ENCODE measurements around the gene MTSS2.
A peak's percentile ranks its signal among the peaks of the same experiment; 100 is the strongest.

The MTSS2 gene

DNA sequence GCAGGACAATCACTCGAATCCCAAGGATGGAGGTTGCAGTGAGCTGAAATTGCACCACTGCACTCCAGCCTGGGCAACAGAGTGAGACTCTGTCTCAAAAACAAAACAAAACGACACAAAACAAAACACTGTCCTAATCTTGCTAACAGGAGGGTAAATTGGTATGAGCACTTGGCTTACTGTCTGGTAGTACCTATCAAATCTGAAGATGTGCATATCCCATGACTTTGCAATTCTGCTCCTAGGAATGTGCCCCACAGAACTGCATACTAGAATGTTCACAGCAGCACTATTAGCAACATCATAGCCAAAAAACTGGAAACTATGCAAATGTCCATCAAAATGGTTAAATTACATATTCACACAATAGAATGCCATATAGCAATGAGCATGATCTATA, 15.7 kb downstream of the MTSS2 start:
- DNase-seq = no peak

DNA sequence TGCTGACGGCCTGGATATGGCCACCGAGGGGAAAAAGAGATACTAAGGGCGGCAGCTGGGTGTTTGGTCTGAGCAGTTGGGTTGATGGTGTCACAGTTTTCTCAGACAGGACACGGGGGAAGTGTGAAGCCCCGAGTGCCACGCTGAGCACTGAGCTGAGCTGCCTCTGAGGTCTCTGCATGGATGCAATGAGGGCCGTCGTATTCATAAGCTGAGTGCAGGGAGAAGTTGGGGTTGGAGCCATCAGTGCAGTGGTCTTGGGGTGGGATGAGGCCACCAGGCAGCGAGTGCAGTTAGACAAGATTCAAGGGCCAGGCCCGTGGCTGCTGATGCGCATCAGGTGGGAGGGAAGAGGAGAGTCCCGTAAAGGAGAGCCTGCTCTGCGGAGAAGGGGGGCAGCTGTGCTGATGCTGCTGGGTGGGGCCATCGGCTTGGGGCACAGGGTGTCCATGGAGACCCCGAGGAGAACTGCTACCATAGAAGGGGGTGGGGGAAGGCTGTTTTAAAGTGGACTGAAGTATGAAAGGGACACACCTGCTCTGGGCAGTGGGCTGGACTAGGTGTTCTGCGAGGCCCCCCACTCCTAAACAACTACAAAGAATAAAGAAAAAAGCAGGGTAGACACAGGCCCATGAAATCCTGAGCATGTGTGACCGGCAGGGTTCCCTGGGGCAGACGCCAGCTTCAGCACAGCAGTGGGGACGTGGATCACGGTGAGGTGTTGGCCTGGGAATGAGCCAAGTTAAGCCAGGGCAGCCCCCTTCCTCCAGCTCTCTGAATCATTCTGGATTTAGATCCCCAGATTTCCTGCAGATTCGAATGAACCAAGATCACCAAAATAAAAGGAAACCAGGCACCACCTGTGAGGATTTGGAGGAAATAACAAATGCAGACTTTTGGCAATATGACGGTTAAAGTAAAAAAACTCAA, 19.8 kb downstream of the MTSS2 start:
- no peak for DNase-seq

GRCh38 chr16:70665113-70665694, 20.6 kb downstream of the MTSS2 start:
- DNase-seq = no peak

- no peak for DNase-seq
Observed at GRCh38 chr16:70664325-70665112, 21.3 kb downstream of the MTSS2 start.

DNA sequence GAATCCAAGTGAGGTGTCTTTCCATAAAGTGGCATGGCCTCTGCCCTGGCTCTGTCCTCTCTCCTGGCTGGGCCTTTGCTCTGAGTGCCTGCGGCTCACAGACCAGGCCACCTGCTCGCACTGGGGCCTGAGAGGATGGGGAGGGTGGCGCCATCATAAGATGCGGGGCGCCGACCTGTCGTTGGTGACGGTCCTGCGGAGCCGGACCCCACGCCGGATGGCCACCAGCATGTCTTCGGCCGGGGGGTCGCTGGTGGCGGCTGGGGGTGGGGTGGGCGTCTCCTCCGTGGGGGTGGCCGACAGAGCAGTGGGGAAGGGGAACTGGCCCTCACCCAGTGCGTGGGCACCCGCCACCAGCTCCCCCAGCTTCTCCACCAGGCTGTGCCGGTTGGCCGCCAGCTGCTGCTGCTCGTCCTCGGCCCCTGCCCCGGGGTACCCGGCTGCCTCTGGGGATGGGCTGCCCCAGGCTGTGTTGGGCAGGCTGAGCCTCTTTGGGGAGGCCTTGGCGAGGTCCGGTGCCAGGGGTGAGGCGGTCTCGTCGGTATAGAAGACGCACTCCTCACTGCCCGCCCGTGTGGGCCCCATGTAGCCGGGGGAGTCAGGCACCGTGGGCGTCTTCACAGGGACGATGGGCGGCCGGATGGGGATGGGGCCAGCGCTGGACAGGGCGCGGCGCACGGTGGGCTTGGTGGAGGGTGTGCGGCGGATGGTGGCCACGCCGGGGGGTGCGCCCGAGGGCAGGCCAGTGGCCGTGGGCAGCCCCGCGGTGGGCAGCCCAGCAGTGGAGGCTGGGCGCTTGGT, 22.1 kb downstream of the MTSS2 start:
- DNase-seq = no peak

DNA sequence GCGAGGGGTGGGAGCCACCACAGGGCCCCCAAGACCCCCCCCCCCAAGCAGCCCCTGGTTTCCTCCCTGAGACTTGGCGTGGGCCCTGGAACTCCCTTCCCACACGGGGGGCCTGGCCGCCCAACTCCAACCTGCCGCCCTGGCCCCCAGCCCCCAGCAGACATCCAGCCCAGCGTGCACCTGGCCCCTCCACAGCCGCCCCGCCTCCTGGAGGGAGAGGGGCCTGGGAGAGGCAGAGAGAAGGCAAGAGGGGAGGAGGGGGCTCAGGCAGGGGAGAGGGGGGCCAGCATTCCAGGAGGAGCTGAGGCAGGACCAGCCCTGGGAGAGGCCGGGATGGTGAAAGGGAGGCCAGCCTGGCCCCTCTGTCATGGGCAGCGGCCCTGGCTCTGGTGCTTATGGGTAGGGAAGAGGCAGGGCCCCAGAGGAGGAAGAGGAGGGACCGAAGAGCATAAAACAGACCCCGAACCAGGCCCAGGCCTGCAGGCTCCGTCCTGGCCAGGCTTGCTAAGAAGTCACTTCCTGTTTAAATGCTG, 22.8 kb downstream of the MTSS2 start:
- DNase-seq = no peak

GRCh38 chr16:70661918-70662641, 23.8 kb downstream of the MTSS2 start:
- no peak for DNase-seq

GRCh38 chr16:70661534-70661917, 24.3 kb downstream of the MTSS2 start:
- DNase-seq = no peak

DNA sequence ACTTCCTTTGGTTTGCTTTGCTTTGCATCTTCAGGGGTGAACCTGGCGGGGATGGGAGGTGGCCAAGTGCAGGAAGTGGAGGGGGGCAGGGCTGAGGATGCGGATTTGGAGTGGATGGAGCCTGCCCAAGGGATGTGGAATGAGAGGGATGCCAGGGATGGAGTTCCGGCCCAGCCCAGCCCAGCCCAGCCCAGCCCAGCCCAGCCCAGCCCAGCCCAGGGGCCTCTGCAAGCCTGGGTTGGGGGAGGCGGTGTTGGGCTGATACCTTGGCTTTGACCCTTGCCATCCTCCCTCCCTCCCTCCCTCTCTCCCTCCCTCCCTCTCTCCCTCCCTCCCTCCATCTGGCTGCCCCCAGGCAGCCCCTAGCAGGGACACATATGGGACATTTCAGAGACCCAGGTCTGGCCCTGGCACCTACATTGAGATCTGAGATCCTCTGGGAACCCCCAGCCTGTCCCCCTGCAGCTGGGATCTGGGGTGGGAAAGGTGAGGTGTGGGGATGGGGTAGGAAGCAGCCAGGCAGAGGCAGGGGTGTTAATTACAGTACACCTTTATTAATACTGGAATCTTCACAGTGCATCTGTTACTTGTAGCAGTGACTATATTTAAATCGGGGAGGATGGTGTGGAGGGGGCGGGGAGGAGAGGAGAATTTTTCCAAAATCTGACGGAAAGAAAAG, 25.0 kb downstream of the MTSS2 start:
- DNase-seq = no peak

- no peak for DNase-seq
Observed at GRCh38 chr16:70659953-70660671, 25.7 kb downstream of the MTSS2 start.

DNA sequence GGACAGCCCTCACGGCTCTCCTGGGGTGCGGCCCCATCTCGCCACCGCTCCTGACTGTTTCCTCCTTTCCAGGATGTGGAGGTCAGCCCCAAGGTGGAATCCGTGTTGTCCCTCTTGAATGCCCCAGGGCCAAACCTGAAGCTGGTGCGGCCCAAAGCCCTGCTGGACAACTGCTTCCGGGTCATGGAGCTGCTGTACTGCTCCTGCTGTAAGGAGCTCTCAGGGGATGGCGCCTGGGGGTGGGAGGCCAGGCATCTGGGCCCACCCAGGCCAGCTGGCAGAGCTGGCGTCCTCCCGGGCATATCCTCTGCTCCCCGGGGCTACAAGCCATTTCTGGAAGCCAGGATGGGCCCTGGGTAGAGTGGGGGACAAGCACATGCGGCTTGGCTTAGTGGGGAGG, 26.3 kb downstream of the MTSS2 start:
- no peak for DNase-seq

DNA sequence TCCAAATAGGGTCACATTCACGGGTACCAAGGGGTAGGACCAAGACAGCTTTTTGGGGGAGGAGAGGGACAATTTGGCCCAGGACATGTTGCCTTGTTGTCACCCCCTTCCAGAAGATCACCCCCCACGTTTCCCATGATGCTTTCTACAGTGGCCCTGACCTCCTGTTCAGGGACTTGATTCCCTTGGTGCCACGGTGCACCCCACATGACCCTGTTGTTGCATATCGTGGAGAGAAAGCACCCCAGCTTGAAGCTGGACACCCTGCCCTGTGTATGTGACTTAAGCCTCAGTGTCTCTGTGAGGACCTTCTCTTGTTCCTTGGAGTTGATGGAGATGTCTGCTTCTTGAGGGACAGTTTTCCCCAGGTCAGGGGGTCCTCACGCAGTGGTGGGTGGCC, 26.9 kb downstream of the MTSS2 start:
- no peak for DNase-seq

DNA sequence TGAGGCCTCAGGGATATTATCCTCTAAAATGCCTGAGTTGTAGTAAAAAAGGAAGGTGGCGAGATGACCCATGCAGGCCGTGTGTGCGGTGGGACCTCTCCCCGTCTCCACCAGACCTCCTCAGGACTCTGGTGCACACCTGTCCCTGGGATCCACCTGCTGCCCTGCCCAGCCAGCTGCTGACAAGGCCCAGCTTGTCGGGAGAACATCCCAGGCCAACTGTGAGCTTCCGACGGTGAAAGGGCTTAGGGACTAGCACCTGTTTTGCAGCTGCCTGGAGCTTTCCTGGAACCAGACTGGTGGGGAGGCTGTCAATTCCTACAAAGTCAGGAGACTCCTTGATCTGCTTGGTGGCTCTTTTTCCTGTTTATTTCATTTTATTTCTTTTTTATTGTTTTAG, 27.9 kb downstream of the MTSS2 start:
- no peak for DNase-seq

- no peak for DNase-seq
Observed at GRCh38 chr16:70656712-70657263, 29.1 kb downstream of the MTSS2 start.

- DNase-seq = no peak
Observed at GRCh38 chr16:70656065-70656711, 29.7 kb downstream of the MTSS2 start.

- DNase-seq = peak; percentile 60 to 68
Observed at GRCh38 chr16:70653809-70654771, 31.8 kb downstream of the MTSS2 start.

- DNase-seq = no peak
Observed at GRCh38 chr16:70653406-70653805, 32.4 kb downstream of the MTSS2 start.

DNA sequence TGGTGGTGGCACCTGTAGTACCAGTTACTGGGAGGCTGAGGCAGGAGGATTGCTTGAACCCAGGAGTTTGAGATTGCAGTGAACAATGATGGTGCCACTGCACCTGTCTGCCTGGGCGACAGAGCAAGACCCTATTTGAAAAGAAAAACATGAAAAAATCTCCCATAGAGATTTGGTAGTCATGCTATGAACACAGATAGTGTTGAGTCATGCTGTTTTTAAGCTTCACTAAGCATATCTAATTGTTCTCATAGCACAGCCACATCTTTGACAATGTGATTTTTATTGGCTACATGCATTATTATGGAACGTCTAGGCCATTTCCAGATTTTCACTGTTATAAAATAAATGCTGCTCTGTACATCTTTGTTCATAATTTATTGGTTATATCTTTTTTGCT, 33.5 kb downstream of the MTSS2 start:
- no peak for DNase-seq
